Left lung (tissue), 10 donors: ENCODE measurements around the gene OLFM1. TPM values are rescaled to one million over a fixed set of nuclear protein-coding genes. Genes with fewer than 3 reads are reported as not detected.

Source experiments
- ATAC-seq: fragments of 200-7000 bp; cut with Tn5 transposase; one replicate; pipeline ENCODE4 v1.9.1; 2020; ENCODE audit warnings: moderate library complexity
- DNase-seq, 4 donors: peaks; one replicate each; pipeline ENCODE4 v3.0.0-alpha.2; 2013 to 2020
- H3K27ac ChIP-seq, 2 donors: fragments of 200-600 bp; sonication (generic) in 1 of 2; one replicate each; pipeline versions ENCODE4 v1.5.0 to v1.8.0; 2020 to 2021
- H3K27me3 ChIP-seq, 2 donors: fragments of 200-600 bp; sonication (generic) in 1 of 2; one replicate each; pipeline versions ENCODE4 v1.5.0 to v1.8.0; 2020 to 2021
- H3K36me3 ChIP-seq, 2 donors: fragments of 200-600 bp; sonication (generic) in 1 of 2; one replicate each; pipeline versions ENCODE4 v1.5.0 to v1.8.0; 2020 to 2021
- H3K4me1 ChIP-seq, 2 donors: fragments of 200-600 bp; one replicate each; pipeline ENCODE4 v1.8.0; 2021
- H3K4me3 ChIP-seq, 2 donors: fragments of 200-600 bp; sonication (generic) in 1 of 2; one replicate each; pipeline versions ENCODE4 v1.5.0 to v1.8.0; 2020 to 2021; ENCODE audit warnings: mild to moderate bottlenecking in 1 of 2
- H3K9me3 ChIP-seq, 2 donors: fragments of 200-600 bp; sonication (generic) in 1 of 2; one replicate each; pipeline versions ENCODE4 v1.5.0 to v1.8.0; 2020 to 2021
- intact Hi-C, 2 donors: fragments of 100-400 bp; cut with DNase I; formaldehyde crosslinking; loops; one replicate each; pipeline versions ENCODE4 v1.11.2 to v1.14.2; 2022
- polyA plus RNA-seq, 6 donors: library from polyadenylated mRNA; unstranded; fragments of 120-200 nt; gene quantifications; one replicate each; pipeline ENCODE4 v1.2.1, GENCODE V29; 2013; ENCODE audit not compliant: insufficient read length in 6 of 6
- total RNA-seq, 2 donors: library from RNA; stranded (reverse); fragmentation: NEBNext Ultra II Directional; extraction: Animal tissue kit (Norgen Biotek cat#: 25700); gene quantifications; one replicate each; pipeline ENCODE4 v1.2.1, GENCODE V29; 2021
- TF ChIP-seq, protein P1 (sequence below), 2 donors: fragments of 200-600 bp; sonication (generic) in 1 of 2; IDR thresholded peaks; one replicate each; pipeline versions ENCODE4 v1.5.0 to v1.8.0; 2021; ENCODE audit warnings: antibody characterized with exemption in 2 of 2
- donor health status: DM: no; HTN: yes; CAD: no.
- donor health status: DM: no; HTN: no; CAD: no.

The OLFM1 gene
- total and polyA plus RNA-seq, 8 donors = 6.8 to 21.5 (median 14.3) TPM

- no peaks in the 10 kb centered on the region for H3K9me3 ChIP-seq
- intact Hi-C loops = no loop called here
- DNase-seq (no peak), ATAC-seq (no peak)
- no peak overlapping the region for H3K27ac ChIP-seq
- H3K27me3 ChIP-seq = peaks cover 0 to 29% of the 10 kb centered on the region in 2 donors
- no peak overlapping the region for H3K4me3 ChIP-seq
- H3K4me1 ChIP-seq = no peaks in the 10 kb centered on the region
- H3K36me3 ChIP-seq = no peaks in the 10 kb centered on the region
- TF ChIP-seq, protein P1, sequence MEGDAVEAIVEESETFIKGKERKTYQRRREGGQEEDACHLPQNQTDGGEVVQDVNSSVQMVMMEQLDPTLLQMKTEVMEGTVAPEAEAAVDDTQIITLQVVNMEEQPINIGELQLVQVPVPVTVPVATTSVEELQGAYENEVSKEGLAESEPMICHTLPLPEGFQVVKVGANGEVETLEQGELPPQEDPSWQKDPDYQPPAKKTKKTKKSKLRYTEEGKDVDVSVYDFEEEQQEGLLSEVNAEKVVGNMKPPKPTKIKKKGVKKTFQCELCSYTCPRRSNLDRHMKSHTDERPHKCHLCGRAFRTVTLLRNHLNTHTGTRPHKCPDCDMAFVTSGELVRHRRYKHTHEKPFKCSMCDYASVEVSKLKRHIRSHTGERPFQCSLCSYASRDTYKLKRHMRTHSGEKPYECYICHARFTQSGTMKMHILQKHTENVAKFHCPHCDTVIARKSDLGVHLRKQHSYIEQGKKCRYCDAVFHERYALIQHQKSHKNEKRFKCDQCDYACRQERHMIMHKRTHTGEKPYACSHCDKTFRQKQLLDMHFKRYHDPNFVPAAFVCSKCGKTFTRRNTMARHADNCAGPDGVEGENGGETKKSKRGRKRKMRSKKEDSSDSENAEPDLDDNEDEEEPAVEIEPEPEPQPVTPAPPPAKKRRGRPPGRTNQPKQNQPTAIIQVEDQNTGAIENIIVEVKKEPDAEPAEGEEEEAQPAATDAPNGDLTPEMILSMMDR (IDR thresholded peaks at IDR 0.05) = no peak
These were observed 47.4 kb upstream of the OLFM1 start for GRCh38 chr9:135039916-135040645.

DNA sequence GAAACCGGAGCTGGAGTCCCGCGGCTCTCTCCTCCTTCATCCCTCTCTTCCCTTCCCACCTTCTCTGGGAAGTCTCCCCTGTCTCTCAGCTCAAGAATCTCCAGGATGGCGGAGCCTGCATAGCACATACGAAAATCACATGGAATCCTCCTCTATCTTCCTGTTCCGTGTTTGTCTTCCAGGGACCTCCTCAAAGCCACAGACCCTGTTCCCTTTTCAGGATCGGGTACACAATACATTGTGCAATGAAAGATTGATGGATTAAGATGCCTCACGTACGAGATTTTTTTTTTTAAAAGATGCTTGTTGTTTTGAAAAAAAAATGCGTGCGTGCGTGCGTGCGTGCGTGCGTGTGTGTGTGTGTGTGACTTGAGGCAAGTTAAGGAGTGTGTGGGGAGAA is 46.6 kb upstream of the OLFM1 start:
- H3K4me1 ChIP-seq = no peaks in the 10 kb centered on the region
- DNase-seq = no peak
- TF ChIP-seq, protein P1 (IDR thresholded peaks at IDR 0.05) = no peak

GRCh38 chr9:135043345-135043744 is 44.1 kb upstream of the OLFM1 start:
- H3K27me3 ChIP-seq = peaks cover 0 to 31% of the 10 kb centered on the region in 2 donors
- TF ChIP-seq, protein P1 (IDR thresholded peaks at IDR 0.05) = no peak
- no peaks in the 10 kb centered on the region for H3K4me1 ChIP-seq
- H3K27ac ChIP-seq = no peak overlapping the region
- no peaks in the 10 kb centered on the region for H3K9me3 ChIP-seq
- no peak overlapping the region for H3K4me3 ChIP-seq
- ATAC-seq (no peak), DNase-seq (no peak)
- intact Hi-C loops = no loop called here
- no peaks in the 10 kb centered on the region for H3K36me3 ChIP-seq

More for the DNA sequence above, 46.6 kb upstream of the OLFM1 start:
- H3K27me3 ChIP-seq = peaks cover 0 to 37% of the 10 kb centered on the region in 2 donors
- intact Hi-C loops = no loop called here
- no peak for ATAC-seq
- H3K36me3 ChIP-seq = no peaks in the 10 kb centered on the region
- no peak overlapping the region for H3K27ac ChIP-seq
- no peak overlapping the region for H3K4me3 ChIP-seq
- no peaks in the 10 kb centered on the region for H3K9me3 ChIP-seq

DNA sequence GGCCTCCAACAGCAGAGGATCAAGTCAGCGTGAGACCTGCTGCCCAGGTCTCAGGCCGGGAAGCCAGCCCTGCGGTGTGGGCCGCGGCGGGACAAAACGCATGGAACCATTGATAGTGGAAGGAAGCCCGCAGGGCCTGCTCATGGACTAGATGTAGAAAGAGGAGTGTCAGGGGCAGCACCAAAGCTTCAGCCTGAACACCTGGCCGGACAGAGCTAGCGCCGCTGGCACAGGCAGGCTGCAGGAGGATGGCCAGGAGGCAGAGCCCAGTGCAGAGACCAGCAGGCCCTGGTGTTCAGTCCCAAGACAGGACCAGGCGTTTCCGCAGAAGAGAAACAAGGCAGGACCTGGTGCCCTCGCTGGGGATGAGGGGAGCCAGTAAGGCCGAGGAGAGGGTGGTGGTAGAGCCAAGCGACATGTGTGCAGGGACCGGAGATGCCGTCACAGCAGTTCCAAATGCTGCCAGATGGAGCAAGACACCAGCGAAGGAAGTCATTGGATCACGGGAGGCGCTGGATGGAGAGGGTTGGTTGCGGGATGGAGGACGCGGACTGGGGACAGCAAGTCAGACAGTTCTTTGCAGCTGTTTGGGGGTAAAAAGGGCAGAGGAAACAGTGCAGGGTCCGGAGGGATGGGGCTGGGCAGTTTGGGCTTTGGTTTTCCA is 42.1 kb upstream of the OLFM1 start:
- no peaks in the 10 kb centered on the region for H3K36me3 ChIP-seq
- H3K27me3 ChIP-seq = peaks cover 0 to 30% of the 10 kb centered on the region in 2 donors
- H3K4me3 ChIP-seq = no peak overlapping the region
- ATAC-seq (no peak), DNase-seq (peak in 1 of 4 donors; percentile 51)
- H3K4me1 ChIP-seq = no peaks in the 10 kb centered on the region
- TF ChIP-seq, protein P1 (IDR thresholded peaks at IDR 0.05) = no peak
- no peaks in the 10 kb centered on the region for H3K9me3 ChIP-seq
- no peak overlapping the region for H3K27ac ChIP-seq
- intact Hi-C loops = no loop called here

DNA sequence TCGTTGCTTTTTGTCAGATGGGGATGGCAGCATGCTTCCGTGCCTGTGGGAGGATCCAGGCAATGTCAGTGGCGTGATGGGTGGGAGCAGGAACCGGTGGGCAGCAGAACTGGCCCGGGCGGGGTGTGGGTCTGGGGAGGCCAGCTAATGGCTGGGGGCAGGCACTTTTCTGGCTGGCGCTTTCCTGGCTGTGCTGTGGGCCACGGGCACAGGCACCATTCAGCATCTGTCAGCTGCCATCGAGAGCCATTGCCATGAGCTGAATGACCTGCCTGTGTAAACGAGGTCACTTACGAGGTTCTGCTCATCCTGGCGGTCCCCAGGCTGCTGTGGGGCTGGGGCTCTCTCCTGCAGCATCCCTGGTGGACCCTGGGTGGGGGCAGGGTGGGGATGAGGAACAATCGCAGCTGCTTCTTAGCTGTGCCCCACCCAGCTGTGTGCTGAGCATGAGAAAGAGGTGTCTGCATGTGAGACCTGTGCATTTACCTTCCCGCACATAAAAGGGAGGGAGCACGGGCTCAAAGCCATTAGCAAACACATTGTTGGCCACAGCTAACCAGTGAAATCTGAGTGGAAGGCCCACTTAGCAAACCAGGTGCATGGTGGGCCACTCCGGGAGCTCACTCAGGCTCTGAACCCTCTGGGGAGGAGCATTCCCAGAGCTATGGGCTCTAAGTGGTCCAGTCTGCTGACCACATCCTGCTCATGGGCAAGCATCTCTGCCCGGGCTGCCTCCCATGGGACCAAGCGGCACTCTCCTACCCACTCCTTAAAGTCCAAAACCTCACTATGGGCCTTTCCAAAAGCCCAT is 41.3 kb upstream of the OLFM1 start:
- Histone ChIP-seq H3K27me3 (peaks cover 0 to 30% of the 10 kb centered on the region in 2 donors), H3K36me3 (no peaks in the 10 kb centered on the region), H3K4me1 (no peaks in the 10 kb centered on the region), H3K27ac (no peak overlapping the region), H3K4me3 (no peak overlapping the region), H3K9me3 (no peaks in the 10 kb centered on the region)
- intact Hi-C loops = no loop called here
- ATAC-seq (no peak), DNase-seq (peak in 1 of 4 donors; percentile 52)
- TF ChIP-seq, protein P1 (IDR thresholded peaks at IDR 0.05) = no peak
